GM21367 (cell line): ENCODE measurements around the gene CSK.

ENCODE experiments used
- ATAC-seq: cut with Tn5 transposase; IDR thresholded peaks from one replicate; pipeline ENCODE4 v1.9.1; 2021; ENCODE audit not compliant: unreplicated experiment

Gene CSK

GRCh38 chr15:74786551-74787165 lies 4.8 kb downstream of the CSK start:
- no peak for ATAC-seq

GRCh38 chr15:74787251-74788041 lies 5.6 kb downstream of the CSK start:
- ATAC-seq = peak; percentile 29

- no peak for ATAC-seq
These were observed 6.3 kb downstream of the CSK start for GRCh38 chr15:74788042-74788682.

- peak; percentile 23 for ATAC-seq
These were observed 6.8 kb downstream of the CSK start for GRCh38 chr15:74788683-74789151.

- no peak for ATAC-seq
These were observed 7.3 kb downstream of the CSK start for GRCh38 chr15:74789171-74789631.

GRCh38 chr15:74789741-74790079 lies 7.8 kb downstream of the CSK start:
- ATAC-seq = no peak

- ATAC-seq = no peak
These were observed 8.4 kb downstream of the CSK start for GRCh38 chr15:74790080-74790916.

- no peak for ATAC-seq
These were observed 9.1 kb downstream of the CSK start for GRCh38 chr15:74791007-74791406.

DNA sequence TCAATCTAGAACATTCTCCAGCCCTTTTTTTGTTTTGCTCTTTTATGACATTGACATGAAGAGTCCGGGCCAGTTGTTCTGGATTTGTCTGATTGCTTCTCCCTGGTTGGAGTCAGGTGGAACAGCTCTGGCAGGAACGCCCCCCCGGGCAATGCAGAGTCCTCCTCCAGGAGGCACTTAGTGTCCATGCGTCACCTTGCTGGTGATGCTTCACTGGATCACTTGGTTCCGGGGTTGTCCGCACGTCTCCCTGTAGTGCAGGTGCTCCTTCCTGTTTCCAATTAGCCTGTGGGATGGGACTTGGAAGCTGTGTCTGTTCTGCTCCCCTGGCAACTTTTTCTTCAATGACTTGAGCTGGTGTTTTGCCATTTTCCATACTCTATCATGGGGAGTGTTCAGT lies 9.8 kb downstream of the CSK start:
- ATAC-seq = no peak

DNA sequence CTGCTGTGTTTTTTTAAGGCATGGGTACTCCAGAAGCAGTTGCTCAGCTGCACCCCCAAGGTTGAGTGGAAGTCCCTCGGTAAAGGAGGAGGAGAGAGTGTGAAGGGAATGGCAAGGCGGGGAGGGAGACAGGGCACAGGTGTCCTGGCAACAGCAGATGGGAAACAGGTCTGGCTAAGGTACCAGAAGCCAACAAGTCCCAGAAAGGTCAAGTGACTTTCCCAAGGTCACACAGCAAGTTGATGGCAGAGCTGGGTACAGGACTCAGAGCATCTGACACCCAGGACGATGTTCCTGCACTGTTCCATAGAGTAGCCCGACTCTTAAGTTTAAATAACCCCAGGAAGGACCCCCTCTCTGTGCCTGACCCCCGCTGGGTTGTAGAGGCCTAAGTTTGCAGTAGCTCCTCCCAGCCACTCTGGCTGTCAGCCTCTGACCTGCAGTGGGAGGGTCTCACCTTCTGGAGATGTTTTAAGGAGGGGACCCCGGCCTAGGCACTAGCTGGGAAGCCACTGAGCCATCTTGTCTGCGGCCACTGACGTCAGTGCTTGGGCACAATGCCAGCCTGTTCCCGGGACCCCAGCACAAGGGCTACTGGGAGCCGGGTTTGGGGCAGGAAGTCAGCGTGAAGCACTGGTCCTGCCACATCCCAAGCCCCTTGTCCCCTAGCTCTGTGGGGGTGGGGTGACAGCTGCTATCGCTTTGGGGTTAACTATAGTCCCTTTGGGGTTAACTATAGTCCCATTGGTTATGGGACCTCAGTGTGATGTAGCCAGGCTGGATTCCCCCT lies 10.5 kb downstream of the CSK start:
- no peak for ATAC-seq

- no peak for ATAC-seq
These were observed 11.5 kb downstream of the CSK start for GRCh38 chr15:74793135-74794028.

DNA sequence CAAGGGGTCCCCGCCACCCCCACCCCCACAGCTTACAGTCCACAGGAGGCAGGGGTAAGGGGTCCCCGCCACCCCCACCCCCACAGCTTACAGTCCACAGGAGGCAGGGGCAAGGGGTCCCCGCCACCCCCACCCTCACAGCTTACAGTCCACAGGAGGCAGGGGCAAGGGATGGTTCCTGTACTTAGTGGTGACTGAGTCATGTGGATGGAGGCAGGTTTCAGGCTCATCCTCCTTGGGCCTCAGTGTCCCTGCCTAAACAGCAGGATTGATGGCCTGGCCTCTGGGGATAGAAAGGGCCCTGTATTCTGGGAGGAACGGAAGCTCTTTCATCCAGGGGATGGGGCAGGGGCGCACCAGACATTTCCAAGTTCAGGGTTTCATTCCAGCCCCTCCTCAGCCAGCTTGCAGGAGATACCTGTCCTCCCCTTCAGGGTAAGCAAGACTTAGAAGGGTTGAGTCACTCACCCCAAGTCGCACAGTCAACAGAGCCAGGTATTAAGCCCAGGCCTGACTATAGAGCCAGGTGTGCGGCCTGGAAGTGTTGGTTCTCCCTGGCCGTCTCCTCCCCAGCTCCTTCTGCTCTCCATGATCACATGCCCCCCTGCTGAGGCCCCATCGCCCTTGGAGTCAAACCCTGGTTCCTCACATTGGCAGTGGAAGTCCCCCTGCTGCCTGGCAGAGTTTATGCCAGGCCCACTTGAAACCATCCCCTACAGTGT lies 12.5 kb downstream of the CSK start:
- no peak for ATAC-seq

DNA sequence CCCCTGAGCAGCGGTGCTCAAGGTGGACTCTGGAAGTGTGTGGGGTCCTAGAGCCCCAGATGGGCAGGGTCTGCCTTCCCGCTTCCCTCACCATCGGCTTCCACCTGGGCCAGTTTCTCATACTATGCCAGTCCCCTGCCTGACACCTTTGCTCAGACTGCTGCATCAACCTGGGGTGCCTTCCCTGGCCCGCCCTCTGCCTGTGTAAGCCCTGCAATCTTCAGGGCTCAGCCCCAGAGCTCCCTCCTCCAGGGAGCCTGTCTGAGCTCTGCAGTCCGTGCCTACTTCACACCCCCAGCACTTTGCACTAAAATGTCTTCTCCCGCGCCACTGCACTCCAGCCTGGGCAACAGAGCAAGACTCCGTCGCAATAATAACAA lies 13.1 kb downstream of the CSK start:
- ATAC-seq = no peak

DNA sequence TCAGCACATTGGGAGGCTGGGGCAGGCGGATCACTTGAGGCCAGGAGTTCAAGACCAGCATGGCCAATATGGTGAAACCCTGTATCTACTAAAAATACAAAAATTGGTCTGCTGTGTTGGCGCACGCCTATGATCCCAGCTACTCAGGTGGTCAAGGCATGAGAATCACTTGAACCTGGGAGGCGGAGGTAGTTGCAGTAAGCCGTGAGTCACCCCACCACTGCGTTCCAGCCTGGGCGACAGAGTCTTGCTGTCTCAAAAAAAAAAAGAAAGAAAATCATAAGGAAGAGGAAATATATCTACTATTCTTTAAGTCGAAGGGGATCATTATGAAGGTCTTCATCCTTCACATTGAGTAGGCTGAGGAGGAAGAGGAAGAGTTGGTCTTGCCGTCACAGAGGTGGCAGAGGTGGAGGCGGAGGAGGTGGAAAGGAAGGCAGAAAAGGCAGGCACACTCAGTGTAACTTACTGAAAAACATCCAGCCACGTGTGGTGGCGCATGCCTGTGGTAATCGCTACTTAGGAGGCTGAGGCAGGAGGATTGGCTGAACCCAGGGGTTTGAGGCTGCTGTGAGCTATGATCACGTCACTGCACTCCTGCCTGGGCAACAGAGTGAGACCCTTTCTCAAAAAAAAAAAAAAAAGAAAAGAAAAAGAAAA lies 14.2 kb downstream of the CSK start:
- no peak for ATAC-seq

DNA sequence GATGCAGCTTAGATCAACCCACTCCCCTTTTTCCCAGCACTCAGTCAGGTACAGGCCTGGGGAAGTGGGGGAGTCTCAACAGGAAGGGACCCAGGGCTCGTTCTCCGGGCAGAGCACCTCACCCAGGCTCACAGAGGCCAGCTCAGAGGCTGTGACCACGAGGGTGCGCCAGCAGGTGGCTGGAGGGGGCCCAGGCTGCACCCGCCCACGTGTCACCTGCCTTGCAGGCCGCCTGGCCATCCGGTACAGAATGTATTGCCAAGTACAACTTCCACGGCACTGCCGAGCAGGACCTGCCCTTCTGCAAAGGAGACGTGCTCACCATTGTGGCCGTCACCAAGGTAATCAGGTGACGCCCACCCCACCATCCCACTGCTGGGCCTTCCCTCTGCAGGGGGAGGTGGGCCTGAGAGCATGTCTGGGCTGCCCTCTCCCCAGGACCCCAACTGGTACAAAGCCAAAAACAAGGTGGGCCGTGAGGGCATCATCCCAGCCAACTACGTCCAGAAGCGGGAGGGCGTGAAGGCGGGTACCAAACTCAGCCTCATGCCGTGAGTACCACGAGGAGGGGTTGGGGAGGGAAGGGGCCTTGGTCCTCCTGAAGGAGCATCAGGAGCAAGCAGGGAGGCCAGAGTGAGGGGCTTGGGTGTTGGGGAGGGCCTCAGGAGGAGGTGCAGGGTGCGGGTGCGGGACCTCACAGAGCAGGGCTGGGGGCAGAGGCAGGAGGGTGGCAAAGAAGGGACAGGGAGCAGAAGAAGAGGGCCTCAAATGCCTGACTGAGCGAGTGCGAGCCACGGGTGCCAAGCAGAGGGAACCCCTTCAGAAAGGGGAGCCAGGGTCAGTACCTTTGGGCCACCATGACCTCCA lies 16.7 kb downstream of the CSK start:
- no peak for ATAC-seq

GRCh38 chr15:74799255-74799855 lies 17.5 kb downstream of the CSK start:
- ATAC-seq = no peak
